Measurements from ENCODE around the gene ARMC8.

GRCh38 chr3:138220788-138221187 lies 33.7 kb downstream of the ARMC8 start:
- no peak for TF ChIP-seq CTCF (IDR thresholded peaks at IDR 0.05)
- no peak for TF ChIP-seq POLR2AphosphoS5 (IDR thresholded peaks at IDR 0.05)
- TF ChIP-seq EP300 (IDR thresholded peaks at IDR 0.05) = no peak
